DMS153 treated with DMSO at 0.1 percent for 48 hours (cell line): ENCODE data around the gene NOTCH2.
A peak's percentile ranks its signal among the peaks of the same experiment; 100 is the strongest.
"Not testable (repeated sequence)": the region's sequence is repeated elsewhere in the genome, so short reads cannot be mapped to it uniquely, and the experiment has no call there.

Experiments
- DNase-seq: peaks from one replicate; lab custom pipeline; 2025; ENCODE audit not compliant: unreplicated experiment; lab: John Stamatoyannopoulos, UW

The NOTCH2 gene

DNA sequence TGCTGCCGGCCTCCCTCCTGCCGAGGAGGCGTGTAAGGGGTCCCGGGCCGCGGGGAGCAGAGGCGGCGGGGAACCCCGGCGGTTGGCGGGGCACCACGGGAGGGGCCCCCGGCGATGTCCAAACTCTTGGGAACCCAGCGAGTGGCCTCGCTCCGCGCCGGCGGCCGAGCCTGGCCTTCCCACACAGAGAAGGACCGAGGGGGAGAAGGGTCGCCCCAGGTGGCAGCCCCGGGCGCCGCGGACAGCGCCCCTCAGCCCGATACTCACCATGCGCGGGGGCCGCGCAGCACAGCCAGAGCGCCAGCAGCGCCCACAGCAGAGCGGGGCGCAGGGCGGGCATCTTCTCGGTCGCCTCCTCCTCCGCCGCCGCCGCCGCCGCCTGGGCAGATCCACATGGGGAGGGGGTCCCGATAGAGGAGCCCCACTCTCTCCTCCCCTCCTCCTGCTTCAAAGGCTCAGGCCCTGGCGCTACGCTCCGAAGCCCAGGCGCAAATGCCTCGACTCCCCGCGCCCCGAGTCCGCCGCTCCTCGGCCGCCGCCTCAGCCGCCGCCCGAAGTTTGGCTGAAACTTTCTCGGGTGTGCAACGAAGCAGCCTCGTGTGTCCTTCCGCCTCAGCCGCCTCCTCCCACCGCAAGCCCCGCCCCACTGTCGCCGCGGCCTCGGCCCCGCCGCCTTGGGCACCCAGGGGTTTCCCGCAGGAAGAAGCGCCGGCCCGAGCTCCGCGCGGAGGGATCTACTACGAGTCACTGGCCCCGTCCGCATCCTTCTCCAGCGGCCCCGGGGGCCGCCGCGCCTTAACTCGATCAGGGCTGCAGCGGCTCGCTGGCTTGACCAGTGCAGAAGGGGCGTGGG is at the start of gene NOTCH2:
TSS of gene NOTCH2 (minus strand) at position 596 of the 853 bp plus-strand sequence. CDS start at position 340, 256 bp downstream.
- not testable (repeated sequence) for DNase-seq

DNA sequence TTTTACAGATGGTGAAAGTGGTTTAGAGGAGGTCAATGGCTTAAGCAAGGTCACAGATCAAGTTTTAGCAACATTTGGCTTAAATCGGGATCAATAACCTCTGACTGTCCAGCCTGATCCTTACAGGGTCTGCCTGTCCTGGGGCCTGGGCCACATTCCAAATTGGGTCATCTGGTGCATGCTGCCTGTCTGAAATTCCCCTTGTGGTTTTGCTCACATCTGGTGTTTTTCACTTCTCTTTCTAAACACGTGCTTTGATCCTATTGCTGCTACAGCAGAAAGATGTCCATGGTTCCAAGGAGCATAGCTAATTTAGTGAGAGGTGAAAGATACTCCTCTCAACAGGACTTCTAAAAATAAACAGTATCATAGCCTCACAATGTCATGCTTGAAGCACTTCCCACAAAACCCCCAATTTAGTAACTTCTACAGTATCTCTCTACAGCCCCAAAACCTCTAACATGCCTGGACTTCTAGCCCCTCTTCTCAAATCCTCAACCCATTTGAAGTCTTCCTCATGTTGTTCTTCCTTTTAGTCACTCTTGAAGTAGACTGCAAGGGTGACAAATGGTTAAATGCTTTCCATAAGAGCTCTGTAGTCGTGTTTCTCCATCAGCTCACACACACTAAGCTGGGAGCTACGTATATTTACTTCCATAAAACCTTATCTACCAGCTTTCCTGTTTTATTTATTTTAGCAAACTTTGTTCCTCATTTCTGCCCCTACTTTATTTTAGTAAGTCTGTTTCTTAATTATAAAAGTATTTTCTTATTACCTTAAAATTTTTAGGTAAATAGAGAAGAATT is 48.1 kb upstream of the NOTCH2 start:
- not testable (repeated sequence) for DNase-seq

DNA sequence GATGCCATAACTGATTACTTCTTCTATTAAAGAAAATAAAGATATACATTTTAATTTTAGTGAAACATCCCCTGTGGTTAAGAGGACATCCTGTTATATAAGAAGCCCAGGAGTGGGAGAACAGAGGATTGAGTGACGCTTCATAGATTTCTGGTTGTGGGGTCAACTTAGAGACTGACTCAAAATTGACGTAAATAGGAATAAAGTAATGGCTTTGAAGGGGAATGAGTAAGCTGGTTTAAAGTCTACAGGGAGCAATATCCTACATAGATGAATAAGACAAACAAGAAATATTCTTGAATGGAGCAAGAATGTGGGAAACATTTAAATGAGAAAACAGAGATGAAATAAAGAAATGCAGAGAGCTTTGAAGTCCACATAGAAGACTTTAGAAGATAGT is 46.6 kb upstream of the NOTCH2 start:
- not testable (repeated sequence) for DNase-seq

DNA sequence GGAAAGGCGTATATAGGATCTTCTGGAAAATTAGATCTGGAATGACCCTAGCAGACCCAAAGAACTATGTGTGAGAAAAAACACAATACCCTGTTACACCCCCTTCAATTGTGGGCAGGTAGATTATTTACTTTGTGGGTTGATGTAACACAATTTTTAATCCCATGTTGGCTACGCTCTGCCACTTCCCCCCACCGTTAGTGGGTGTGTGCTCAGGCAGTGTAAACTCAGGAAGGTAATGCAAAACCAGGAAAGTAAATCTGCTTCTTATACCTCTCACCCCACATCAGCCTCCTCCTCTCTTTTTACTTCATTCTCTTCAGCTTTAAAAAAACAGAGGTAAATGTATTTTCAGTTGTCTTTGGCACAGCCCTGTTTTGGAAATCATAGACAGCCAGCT is 43.7 kb upstream of the NOTCH2 start:
- not testable (repeated sequence) for DNase-seq

DNA sequence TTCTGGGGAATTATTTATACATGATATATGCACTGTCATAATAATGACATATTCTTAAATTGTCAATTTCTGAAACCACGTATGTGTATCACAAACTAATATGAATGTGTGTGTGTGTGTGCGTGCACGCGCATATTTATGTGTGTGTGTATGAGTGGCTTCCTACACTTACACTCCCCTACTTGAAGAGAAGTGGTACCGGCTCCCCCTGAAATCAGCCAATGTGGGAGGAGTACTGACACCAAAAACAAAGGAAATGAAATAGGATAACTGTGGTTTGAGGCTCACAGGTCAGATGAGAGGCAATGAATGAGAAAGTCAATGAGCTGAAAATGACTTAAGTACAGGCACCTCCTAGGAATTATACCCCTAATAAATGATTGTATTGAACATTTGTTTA is 42.8 kb upstream of the NOTCH2 start:
- DNase-seq: not testable (repeated sequence)

DNA sequence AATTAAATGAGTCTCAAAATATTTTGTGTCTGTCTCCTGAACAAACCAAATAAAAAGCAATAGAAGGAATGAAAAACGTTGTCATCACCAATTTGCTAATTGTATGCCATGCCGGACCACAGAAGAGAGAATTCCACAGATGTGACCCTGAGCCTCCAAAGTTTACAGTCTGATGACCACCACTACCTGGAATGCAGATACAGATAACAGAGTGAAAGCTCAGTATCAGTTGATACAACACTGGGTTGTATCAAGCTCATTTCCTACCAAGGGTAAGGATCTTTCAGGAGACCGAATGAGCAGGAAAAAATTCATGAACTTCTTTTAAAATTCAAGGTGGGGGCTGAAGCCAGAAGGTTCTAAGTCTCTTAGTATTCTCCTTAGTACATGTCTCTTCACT is 42.3 kb upstream of the NOTCH2 start:
- DNase-seq: not testable (repeated sequence)

DNA sequence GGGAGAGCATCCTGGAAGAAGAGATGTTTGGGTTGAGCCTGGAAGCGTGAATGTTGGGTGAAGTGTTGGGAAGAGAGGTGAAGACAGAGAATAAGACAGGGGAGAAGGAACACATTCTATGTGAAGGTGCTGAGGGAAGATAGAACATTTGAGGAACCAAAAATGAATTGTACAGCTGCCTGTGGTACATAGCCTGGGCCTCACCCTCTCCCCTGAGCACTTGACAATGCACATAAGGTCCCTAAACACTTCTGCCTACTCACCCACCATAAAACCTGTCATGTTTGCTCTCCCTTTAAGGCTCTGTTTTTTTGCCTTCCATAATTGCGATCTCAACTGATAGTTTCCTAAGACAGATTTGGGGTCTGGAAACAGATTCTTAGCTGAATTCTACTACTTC is 41.5 kb upstream of the NOTCH2 start:
- not testable (repeated sequence) for DNase-seq

DNA sequence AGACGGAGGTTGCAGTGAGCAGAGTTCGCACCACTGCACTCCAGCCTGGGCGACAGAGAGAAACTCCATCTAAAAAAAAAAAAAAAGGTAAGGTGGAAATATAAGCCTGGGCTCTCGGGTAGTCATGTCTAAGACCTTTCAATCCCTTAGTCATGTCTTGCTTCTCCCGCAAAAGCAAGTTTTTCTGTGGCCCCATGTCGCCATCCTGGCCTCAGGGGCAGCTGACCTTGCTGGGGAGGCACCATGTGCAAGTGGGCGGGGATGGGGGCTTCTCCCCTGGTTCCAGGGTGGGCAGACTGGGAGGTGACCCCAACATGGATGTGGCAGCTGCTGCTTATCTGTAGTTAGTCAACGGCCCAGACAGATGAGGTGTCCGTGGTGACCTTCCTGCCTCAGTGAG is 40.2 kb upstream of the NOTCH2 start:
- not testable (repeated sequence) for DNase-seq

DNA sequence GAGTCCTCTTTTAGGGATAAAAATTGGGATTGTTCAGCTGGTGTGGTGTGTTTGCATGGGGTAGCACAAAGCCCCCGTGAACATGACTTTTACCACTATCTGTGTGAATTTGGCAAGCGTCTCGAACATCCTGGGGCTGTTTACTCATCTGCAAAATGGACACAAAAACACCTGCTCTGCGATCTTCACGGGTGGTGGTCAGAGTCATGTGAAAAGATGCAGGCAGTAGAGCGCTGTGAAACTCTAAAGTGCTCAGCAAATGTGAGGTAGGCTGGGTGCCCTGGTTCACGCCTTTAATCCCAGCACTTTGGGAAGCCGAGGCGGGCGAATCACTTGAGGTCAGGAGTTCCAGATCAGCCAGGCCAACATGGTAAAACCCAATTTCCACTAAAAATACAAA is 39.7 kb upstream of the NOTCH2 start:
- not testable (repeated sequence) for DNase-seq

DNA sequence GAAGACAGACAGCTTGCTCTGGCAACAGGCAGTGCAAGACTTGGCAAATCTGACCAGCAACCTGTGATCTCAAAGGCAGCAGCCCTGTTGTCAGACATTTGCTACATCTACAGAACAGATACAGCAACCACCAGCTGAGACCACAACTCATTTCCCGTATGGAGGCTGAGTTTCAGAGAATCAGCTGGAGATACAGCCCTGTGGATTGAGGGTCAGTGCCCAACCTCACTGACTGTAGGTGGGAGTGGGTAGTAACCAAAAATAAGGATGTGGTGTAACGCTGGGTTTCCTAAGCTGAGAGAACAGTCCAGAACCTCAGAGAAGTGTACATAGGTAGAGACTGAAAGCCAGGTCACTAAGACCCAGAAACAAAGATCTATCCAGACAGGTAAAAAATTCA is 35.8 kb upstream of the NOTCH2 start:
- DNase-seq: not testable (repeated sequence)

DNA sequence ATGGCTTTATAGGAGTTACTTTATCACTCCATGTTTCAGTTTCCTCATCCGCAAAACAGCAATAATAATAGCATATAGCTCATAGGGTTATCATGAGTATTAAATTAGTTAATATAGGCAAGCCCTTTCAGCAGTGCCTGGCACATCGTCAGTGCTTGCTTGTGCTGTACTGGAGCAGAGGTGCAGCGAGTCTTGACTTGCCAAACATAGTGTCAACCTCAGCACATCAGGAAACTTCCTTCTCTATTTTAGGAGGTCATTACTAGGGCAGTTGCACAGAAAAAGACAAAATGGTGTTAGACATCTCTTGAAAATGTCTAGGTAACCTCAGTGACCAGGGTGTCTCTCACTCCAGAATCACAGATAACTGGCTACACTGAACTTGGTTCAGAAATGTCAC is 34.3 kb upstream of the NOTCH2 start:
- not testable (repeated sequence) for DNase-seq

DNA sequence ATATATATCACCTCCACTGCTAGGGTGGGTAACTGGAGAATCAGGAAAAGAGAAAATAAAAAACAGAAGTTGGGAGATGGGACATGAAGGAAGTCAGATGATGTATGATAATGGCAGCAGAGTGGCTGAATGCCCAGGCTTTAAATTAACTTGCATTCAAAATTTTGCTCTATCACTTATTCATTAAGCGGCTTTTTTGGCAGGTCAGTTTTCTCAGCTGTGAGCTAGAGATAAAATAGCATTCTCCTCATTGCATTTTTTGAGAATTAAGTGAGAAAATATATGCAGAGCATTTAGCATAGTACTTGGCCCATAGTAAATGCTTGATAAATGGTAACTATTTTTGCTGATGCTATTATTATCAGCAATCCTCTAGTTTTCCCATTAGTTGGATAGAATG is 32.1 kb upstream of the NOTCH2 start:
- not testable (repeated sequence) for DNase-seq

DNA sequence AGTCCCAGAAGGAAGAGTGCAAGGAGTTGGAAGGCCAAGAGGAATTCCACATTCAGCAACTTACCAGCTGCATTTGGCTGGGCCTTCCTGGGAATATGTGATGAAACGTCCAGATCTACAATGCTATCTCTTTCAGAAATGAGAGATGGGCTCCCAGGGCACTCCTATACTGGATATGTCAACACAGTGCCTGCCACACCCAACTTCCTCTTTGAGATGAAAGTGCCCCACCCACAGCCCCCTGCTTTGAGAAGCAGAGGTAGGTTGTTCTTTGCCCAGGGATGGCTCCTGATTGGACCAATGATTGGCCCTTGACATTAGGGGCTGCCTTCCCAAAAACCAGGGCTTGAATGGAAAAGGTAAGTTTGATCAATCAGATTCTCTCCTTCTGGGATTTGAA is 31.1 kb upstream of the NOTCH2 start:
- not testable (repeated sequence) for DNase-seq

DNA sequence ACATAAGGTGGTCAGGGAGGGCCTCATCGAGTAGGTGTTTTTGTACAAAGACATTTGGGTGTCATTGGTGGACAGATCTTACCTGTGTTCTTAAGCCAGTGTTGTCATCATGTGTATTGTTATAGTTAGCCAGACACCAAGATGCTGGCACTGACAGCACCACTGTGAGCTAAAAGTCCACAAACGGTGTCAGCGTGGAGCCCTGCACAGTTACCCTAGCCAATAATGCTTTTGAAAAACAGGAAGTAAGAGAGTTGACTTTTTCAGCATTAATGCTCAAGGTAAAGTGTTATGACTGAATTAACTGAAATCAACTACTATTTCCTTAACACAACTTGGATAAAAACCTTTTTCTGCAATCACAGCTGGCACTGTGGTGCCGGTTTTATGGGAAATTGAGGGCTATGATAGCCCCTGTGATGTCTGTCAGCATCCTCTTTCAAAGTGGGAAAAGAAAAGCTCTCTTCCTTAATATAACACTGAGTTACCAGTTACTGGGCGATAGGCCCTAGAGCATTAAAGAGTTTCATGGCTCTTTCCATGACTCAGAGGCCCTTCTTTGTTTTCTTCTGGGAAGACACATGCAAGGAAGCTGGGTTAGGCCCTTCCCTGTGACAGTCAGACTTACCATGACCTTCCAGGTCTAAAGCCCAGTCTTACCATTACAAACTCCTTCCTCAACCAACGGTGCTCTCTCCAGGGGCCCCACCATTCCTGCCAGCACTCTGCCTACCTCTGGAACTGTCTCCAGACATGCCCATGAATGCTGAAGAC is 29.7 kb upstream of the NOTCH2 start:
- not testable (repeated sequence) for DNase-seq

DNA sequence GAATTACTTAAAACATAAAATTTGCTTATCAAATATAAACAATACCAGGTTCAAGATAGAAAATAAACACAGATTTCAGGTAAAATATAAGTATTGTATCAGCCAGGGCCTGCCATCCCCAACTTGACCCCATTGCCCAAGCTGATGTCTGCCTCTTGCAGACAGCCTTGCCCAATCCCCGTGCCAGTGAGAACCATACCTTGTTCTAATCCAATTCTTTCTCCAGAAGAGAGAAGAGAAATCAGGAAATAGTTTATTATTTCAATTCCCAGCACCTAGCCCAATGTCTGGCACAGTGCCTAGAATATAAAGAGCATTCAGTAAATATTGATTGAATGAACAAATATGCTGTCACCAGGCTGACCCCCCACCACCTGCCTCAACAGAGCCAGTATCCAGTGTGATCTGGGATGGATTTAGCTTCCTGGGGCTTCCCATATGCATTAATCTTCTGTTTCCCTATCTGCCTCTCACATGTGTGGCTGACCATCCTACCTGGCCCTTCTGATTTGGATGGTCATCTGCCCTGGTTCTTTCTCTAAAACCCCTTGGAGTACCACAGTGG is 27.6 kb upstream of the NOTCH2 start:
- DNase-seq: peak; percentile 11

DNA sequence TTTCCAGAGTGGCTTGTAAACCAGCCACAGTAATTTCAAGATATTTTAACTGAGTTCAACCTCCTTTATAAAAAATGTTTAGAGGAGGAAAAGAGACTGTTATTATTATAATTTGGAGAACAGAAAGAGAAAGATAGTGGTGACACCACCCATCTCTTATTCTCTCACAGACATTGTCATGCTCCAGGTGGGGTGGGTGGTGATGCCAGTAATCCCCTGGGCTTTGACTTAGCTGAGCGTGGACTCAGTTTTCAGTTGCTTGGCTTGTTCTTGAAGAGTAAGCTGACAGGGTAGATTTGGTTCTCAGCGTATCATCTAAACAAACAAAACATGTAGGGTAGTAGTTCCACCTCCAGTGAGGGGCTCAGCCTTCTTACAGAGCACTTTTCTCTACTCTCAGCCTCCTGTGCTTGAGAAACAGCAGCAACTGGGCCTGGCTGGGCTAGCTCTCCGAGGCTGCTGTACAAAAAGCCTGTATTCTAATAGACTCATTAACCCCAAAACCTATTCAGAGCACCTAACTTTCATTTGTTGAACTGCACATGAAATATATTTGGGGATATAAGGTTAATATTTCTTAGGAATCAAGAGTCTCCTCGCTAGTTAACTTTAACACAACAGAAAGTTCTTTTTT is 24.2 kb upstream of the NOTCH2 start:
- not testable (repeated sequence) for DNase-seq

DNA sequence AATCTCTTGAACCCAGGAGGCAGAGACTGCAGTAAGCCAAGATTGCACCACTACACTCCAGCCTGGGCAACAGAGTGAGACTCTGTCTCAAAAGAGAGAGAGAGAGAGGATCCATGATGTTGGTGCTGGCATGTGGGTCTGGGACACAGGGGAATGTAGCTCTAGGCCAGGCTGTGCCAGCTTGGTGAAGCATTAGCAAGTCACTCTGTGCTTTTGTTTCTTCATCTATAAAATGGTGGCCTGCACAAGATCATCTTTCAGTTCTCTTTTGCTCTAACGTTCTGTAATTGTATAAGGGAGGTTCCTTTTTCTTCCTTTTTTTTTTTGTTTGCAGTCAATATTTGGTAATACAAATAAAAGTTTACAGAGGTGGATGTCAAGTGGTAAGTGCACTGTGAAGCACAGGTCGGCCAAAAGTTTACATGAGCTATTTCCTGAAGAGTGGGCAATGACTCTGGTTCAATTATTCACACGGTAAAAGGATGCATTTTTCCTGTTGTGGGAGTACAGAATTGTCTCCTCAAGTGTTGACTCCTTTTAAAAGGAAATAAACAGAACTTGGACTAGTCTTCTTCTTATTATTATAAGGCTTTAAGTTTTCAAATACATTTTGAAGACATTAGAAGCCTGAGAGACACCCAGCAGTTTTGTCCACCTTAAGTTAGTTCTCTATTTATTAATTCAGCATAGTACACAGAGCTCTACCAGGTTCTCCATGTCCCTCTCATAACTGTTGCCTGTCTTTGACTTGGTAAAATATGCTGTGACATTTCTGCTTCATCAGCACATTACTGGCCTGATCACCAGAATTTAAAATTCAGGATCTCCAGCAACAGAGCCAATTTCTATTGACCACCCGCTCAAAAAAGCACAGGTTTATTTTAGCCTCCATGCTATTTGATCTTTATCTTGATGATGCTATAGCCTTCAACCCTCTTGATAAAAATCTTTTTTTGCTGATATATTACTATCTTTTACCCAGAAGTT is 23.1 kb upstream of the NOTCH2 start:
- not testable (repeated sequence) for DNase-seq

DNA sequence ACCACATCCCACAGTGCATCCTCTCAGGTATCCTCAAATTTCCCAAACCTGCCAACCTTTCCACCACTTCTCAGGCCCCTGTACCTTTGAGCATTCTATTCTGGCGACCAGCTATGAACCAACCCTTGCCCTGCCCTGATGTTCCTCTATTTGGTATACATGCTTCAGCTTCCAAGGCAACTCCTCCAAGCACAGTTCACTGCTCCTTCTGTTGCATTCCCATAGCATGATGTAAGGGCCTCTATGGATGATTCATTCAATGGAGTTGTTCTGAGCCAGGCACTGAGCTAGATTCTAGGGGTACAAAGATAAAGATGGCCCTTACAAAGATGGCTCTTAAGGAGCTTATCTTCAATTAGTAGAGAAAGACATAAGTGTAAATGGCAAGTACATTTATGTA is 21.4 kb upstream of the NOTCH2 start:
- DNase-seq: not testable (repeated sequence)

DNA sequence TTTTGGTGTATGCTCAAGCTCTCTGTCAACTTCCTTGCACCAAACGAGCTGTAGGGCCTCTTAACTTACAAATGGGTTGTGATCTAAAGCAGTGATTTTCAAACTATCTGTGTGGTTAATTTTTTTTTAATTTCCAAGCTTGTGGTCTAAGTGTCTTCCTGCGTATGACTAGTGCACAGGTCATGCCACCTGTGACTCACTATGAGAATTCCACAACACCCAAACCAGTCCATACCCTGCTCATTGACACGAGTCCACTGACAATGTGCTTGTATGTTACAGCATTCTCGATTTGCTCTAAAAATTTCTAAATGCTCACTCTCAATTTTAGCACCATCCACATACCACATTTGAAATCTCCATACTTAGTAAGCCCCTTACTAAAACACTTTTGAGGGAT is 18.5 kb upstream of the NOTCH2 start:
- DNase-seq: not testable (repeated sequence)
